Glomerular endothelial cell (primary cell): ENCODE results near the gene HSPBAP1. TPM values are rescaled to one million over a fixed set of nuclear protein-coding genes. Genes with fewer than 3 reads are reported as not detected.
"Not testable (repeated sequence)": the region's sequence is repeated elsewhere in the genome, so short reads cannot be mapped to it uniquely, and the experiment has no call there.

Experiments
- DNase-seq: peaks from one replicate; pipeline ENCODE4 v3.0.0-alpha.2; 2011; ENCODE audit warnings: low read depth, low spot score; ENCODE audit errors: extremely low read depth
- total RNA-seq: library from RNA; depleted of rRNA; stranded (reverse); fragments of >200 nt; gene quantifications from 2 replicates; pipeline ENCODE4 v1.2.3, GENCODE V29; 2015

Gene HSPBAP1
- total RNA-seq, 1 donor from 2014 or later: 6.4 TPM

DNA sequence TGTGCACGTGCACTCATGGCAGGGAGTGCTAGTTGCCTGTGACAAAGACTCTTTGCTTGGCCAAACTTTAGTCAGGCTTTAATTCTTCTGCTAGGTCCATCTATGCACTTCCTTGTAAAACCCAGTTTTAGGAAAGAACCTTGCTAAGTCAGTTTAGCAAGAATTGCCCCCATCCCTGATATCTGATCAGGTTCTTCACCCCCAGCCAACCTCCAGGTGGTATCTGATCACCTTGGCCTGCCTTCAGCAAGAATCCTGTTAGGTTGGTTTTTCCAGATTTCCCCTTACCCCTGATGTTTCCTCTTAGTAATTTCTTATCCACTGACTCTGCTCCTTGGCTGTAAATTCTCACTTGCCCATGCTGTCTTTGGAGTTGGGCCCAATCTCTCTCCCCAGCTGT lies 8.4 kb downstream of the HSPBAP1 start:
- no peak for DNase-seq

DNA sequence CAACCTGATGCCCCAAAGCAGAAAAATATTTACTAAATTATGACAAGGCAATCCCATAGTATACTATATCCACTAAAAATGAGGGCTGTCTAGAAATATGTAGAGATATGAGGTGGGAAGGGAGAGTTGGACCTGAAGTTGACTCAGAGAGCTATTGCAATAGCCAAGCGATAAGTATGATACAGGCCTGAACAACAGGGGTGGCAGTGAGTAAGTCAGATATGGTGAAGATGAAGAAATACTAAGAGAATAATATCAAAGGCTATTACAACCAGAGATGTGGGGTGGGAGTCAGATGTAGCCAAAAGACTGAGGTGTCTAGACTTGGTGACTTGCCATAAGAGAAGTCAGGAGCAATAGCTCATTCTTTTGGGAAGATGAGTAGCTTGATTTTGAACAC lies 9.2 kb downstream of the HSPBAP1 start:
- no peak for DNase-seq

DNA sequence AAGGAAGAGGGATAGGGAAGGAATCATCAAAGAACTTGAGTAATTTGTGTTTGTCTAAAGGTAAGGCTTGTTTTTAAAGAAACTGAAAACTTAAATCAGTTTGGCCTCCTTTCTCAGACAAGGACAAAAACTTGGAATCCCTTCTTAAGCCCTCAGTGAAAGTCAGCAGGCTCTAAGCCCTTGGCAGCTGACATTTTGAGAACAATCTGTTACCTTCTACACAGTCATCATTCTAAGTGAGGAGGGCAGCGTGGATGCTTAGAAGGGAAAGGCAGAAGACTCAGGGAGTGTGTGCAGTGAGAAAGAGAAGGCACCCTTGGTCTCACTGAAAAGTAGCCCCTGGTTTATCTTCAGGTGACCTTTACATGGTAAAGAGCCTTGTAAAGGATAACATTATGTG lies 10.8 kb downstream of the HSPBAP1 start:
- DNase-seq: no peak

DNA sequence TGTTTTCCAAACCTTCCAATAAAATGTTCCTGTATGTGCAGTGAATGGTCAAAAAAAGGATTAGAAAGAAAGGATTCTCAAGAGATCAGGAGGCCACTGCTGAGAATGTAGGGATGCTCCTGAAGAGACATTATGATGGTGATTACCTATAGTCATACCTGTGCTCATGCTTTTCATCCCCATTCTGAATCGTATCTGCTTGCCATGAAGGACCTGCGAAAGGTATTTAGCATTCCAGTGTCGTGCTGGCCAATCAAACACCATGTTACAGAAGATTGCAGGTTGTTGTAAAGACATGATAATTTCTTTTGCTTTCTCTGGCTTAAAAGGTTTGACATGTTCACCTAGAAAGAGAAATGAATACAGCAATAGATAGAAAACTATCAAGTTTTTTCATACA lies 16.1 kb downstream of the HSPBAP1 start:
- DNase-seq: no peak

DNA sequence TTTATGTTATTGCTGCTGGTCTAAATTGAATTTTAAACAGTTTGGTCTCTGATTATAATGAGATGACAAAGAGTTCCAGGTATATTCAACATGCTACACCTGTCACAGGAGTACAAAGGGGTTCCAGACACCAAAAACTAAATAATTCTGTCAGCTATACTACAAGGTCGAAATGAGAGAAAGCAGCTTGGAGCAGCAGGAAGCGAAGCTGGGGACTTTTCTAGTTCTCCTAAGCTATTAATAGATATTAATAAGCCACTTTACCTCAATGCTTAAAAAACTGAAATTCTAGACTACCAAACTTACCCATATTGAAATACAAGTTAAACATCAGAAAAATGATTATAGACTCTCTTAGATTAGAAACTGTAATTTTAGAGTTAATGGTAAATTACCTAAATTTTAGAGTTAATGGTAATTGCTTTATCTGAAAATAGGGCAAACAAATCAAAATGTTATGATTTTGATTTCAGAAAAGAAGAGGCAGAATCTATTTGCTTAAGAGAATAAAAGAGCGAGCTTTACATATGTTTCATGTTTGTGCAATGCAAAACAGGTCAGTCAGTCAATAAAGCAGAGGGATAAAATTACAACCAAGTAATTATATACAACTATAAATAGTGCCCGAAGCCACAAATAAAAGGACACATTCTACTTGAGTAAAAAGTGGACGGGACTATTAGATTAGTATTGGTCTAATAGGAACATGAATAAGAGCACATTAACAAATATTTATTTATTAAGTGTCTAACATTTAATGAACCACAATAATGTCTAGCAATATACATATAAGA lies 16.8 kb downstream of the HSPBAP1 start:
- DNase-seq: no peak

DNA sequence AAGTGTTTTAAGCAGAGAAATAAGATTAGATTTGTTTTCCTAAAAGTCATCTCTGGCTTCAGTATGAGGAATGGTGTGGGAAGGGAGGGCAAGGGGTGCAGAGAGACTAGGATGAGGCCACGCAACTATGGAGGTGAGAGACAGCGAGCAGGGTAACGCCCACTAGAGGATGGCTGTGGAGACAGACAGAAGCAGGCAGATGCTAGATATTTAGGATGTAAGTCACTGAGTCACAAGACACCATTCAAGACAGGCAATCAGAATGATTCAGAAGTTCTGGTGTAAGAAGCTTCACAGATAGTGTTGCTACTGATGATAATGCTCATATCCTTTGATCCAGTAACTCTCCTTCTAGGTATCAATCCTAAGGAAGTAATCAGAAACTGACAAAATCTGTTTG lies 19.1 kb downstream of the HSPBAP1 start:
- DNase-seq: no peak

DNA sequence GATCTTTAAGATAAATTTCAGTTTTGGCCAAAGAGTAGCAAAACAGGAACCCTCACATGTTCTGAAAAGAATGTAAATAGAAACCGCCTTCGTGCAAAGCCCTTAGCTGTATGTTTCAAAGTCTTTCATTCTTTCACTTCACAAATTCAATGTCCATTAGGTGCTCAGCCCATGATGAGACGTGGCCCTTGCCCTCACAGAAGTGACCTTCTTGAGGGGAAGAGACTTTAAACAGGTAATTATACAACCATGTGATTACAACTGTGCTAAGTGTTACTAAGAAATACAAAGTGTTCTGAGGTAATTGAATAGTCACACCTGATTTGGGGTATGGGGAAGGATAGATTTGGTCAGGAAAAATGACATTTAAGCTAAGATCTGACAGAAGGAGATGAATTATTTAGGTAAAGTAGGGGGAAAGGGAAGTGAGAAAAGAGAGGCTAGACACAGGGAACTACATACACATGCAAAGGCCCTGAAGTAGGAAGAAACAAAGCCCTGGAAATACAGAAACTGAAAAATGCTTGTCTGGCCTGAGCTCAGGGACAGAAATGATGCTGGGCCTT lies 19.6 kb downstream of the HSPBAP1 start:
- no peak for DNase-seq

DNA sequence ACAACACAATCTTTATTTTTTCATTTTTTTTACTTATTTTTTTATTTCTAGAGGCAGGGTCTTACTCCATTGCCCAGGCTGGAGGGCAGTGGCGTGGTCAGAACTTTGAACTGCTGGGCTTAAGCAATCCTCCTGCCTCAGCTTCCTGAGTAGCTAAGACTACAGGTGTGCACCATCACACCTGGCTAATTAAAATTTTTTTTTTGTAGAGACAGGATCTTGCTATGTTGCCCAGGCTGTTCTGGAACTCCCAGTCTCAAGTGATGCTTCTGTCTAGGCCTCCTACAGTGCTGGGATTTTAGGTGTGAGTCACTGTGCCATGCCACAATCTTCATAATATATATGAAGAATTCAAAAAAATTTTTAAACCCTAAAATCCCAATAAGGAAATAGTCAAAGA lies 20.8 kb downstream of the HSPBAP1 start:
- DNase-seq: no peak

DNA sequence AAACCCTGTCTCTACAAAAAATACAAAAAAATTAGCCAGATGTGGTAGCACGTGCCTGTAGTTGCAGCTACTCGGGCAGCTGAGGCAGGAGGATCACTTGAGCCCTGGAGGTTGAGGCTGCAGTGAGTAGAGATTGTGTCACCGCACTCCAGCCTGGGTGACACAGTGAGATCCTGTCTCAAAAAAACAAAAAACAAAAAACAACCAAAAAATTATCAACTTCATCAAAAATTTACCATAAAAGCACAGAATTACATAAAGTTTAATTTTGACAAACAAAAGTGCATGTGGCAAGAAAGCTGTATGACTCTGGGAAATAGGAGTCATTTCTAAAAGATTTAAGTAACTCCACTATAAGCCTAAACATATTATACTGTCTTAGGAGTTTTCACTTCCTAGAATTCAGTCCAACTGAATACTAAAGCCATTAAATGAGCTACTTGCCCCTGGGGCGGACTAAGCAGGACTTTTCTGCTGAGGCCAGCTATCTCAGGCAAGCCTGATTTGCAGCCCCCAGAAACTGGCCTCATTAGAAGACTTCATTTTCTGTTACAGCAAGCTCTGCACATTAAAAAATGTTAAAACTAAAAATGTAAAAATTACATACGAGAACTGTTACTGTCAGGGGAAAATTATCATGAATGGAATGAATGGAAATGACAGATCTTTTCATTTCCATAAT lies 23.0 kb downstream of the HSPBAP1 start:
- DNase-seq: no peak

DNA sequence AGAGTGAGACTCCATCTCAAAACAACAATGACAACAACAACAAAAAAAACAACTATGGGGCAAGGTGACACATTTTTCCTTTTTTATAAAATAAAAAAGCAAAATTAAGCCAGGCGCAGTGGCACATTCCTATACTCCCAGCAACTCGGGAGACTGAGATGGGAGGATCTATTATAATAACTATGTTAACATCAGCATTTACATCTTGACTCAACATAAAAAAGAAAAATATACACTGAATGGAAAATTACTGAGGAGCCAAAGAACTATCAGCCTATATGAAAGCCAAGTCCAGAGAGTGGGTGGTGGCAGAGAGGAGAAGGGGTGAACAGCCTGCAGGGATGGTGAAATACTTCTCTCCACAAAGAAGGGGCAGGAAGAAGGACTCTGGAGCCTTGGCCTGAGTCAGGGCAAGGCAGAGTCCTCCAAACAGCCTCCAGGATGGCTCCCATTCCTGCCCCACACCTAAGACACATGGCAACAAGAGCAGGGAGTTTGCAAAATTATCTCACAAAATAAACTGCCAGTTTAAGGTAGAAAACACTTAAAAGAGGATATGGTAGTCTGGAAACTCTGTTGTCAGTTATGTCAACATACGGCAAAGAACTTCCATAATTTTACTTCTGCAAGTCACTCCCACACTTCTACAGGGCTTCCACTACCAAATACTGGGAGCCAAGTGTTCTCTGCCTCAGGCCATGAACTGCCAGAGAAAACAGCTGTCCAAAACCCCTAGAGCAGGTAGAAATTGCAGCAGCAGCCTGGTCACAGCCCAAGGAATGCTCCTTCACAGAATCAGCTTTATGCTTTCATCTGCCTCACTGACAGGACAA lies 25.9 kb downstream of the HSPBAP1 start:
- no peak for DNase-seq

DNA sequence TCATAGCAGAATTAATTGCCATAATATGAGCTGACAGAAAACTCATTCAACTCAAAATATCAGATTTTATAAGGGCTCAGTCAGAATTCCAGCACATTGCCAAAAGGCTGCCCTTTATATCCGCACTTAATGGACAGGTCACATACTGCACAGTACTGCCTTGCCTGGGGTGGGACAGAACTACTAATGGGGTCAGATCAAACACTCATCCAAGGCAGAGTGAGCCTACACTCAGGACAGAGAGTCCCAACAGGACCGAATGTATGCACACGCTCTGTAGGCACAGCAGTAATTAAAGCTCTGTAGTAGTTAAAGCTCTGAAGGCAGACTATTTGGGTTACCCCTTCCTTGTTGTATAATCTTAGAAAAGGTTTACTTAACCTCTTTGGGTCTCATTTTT lies 27.2 kb downstream of the HSPBAP1 start:
- DNase-seq: no peak

DNA sequence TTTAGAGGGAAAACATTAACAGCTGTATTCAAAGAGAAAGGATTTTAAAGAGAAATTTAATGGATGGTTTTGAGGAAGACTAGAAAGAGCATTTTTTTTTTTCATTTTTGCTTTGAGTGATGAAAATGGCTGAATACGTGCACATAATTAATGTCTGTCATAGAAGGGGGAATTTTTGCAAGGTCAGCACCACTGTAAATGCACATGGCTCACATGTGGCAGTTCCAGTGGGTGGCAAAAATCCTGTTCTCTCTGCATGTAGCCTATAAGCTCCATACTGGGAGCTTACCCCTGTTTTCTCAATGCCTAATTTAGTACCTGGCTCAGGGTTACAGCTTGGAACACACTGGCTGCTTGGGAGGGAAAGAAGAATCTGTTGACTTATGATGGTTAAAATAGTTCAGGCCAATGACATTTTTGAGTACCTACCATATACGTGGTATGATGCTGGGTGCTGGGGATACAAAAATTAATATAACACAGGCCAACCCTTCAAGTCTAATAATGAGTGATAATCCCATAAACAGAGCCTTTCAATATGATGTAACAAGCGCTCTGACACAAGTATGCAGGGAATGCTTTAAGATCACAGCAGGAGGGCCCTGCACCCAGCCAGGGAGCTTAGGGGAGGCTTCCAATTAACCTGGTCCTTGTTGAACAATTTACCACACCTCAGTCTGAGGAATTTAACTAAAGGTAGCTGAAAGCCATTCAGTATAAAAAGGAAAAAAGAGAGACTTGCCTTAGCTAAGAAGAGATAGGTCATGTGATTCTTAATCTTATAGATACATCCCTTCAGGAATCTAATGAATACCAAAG lies 33.0 kb downstream of the HSPBAP1 start:
- no peak for DNase-seq

DNA sequence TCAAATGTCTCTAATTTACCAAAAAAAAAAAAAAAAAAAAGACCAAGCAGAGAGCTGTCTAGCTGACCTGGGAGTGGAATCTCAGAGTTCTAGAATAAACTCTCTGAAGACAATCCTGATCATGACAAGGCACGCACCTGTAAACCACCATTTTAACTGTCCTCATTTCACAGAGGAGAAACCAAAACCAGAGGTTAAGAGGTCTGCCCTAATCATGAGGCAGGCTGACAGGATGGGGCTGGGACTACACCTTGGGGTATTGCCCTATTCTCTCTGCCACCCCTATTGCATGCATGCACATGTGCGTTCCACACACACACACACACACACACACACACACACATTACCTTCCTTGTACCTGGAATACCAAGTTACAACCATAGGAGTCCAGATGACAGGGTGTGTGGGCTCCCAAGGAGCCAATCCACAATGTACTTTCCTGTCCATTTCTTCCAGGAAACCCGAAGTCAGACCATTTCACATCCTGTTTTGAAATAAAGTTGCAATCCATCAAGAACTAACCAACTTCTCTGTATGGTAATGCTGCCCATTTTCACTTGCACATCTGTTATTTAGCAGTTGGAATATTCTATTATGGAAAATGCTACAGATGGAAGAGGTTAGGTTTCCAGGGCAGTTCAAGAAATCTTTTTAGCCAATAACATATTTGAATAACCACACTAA lies 34.6 kb downstream of the HSPBAP1 start:
- DNase-seq: no peak

DNA sequence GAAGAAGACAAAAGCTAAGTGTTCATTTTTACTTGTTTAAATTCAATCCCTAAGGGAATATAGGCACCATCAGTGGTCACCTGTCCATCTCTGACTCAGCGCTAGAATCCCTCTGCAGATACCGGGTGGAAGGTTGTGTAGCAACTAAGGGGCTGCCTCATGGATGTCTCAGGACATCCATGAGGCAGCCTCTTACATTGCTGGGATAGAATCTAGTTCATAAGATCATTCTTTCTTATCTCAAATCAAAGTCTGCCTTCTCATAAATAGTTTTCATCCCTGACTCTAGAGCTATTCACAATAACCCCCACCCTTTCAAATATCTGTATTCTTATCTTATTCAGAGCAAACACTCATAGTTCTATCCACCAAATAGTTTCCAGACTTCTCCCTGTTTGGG lies 38.1 kb downstream of the HSPBAP1 start:
- no peak for DNase-seq

DNA sequence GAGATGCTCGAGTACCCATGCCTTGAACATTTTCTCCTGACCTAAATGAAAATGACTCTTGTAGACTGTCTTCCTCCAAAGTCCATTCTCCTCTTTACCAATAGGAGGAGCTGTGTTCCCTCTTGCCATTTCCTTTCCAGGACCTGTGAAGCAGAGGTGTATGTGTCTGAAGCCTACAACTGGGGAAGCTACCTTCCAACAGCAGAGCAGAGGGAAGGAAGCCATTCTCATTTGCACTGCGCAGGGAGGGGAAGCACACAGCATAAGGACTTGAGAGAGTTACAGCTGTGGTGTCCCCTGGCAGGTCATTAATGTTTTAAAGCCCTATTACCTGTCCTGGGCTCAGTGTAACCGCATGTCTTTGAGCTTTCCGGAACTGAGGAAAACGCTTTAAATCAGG lies 38.7 kb downstream of the HSPBAP1 start:
- no peak for DNase-seq

DNA sequence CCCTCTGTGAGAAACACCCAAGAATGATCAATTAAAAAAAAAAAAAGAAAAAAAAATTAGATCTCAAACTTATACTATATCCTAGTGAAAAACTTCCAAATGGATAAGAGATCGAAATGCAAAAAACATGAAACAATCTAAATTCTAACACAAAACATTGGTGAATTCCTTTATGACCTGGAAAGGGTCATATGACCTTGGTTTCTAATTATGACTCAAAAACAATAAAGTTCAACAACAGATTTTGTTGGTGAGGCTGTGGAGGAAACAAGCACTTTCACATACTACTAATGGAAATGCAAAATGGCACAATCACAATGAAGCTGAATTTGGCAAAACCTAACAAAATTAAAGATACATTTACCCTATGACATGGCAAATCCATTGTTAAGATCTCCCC lies 45.3 kb downstream of the HSPBAP1 start:
- DNase-seq: no peak

DNA sequence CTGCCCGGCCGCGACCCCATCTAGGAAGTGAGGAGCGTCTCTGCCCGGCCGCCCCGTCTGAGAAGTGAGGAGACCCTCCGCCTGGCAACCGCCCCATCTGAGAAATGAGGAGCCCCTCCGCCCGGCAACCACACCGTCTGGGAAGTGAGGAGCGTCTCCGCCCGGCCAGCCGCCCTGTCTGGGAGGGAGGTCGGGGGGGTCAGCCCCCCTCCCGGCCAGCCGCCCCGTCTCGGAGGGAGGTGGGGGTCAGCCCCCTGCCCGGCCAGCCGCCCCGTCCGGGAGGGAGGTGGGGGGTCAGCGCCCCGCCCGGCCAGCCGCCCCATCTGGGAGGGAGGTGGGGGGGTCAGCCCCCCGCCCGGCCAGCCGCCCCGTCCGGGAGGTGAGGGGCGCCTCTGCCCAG lies 46.3 kb downstream of the HSPBAP1 start:
- DNase-seq: not testable (repeated sequence)

DNA sequence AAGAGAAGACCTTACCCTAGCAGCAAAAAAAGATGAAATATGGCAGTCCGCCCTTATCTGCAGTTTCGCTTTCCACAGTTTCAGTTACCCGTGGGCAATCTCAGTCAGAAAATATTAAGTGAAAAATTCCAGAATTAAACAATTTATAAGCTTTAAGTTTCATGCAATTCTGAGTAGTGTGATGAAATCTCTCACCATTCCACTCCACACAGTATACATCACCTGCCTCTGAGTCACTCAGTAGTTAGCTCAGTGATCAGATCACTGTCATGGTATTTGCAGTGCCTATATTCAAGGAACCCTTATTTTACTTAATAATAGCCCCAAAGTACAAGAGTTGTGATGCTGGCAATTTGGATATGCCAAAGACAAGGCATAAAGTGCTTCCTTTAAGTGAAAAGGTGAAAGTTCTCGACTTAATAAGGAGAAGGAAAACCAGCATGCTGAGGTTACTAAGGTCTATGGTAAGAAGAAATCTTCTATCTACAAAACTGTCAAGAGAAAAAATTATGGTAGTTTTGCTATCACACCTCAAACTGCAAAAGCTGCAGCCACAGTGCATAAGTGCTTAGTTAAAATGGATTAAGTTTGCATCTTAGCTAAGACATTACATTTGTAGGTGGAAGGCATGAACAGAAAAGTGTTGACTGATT lies 48.1 kb downstream of the HSPBAP1 start:
- DNase-seq: no peak

DNA sequence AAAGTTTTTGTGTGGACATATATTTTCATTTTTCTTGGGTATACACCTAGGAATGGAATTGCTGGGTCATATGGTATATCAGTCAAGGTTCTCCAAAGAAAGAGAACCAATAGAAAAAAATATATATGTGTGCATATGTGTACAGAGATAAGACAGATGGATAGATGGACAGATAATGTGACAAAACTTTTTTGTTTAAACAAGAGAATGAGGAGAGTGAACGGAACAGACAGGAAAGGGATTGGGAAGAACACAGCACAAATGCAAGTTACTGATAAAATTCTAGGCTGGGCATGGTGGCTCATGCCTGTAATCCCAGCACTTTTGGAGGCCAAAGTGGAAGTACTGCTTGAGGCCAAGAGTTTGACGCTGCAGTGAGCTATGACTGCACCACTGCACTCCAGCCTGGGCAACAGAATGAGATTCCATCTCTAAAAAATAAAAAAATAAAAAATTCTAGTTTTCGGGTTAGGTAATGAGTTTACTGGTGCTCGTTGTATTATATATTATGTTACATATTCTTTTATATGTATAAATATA lies 50.0 kb downstream of the HSPBAP1 start:
- DNase-seq: no peak
